ENCODE measurements around the gene SSR3. TPM values are rescaled to one million over a fixed set of nuclear protein-coding genes. Genes with fewer than 3 reads are reported as not detected.

Gene SSR3
- total RNA-seq, 1 experiment from 2014 or later: 531 TPM

GRCh38 chr3:156583469-156583868, 28.6 kb upstream of the SSR3 start:
- no peaks in the 10 kb centered on the region for H3K9me3 ChIP-seq (ENCODE audit: low read depth, low read length, poor library complexity, severe bottlenecking)
- no peak overlapping the region for H3K27ac ChIP-seq (ENCODE audit: low read depth, low read length, poor library complexity, severe bottlenecking)
- no peaks in the 10 kb centered on the region for H3K4me1 ChIP-seq (ENCODE audit: insufficient read depth, low read length, poor library complexity, severe bottlenecking)
- no peak for DNase-seq (ENCODE audit: low spot score)
- H3K4me3 ChIP-seq (ENCODE audit: low read depth, low read length, poor library complexity, severe bottlenecking): no peak overlapping the region
- no peaks in the 10 kb centered on the region for H3K36me3 ChIP-seq (ENCODE audit: insufficient read depth, low read length, poor library complexity, severe bottlenecking)
- H3K27me3 ChIP-seq (replicated peaks; ENCODE audit: insufficient read depth, low read depth, low read length, poor library complexity): no peaks in the 10 kb centered on the region
- ChIA-PET POLR2A (ENCODE audit: low non-redundant PET) (no interaction called here), CTCF (no interaction called here)
- TF ChIP-seq CTCF (conservative IDR thresholded peaks at IDR 0.05; ENCODE audit: low read depth, low read length): no peak
- no peak for TF ChIP-seq EZH2 (IDR thresholded peaks at IDR 0.05; ENCODE audit: borderline replicate concordance, low read depth, low read length, poor library complexity, severe bottlenecking)
- intact Hi-C loops (cut with micrococcal nuclease; ENCODE audit: unreplicated experiment): no loop called here
- no TSS peak for BruUV-seq (replicated peaks)

- POLR2A ChIA-PET (ENCODE audit: low non-redundant PET): no interaction called here
- no TSS peak for BruUV-seq (replicated peaks)
These were observed 27.7 kb upstream of the SSR3 start for GRCh38 chr3:156582532-156583183.

GRCh38 chr3:156581954-156582353, 27.0 kb upstream of the SSR3 start:
- CTCF ChIA-PET: no interaction called here
- H3K36me3 ChIP-seq (ENCODE audit: insufficient read depth, low read length, poor library complexity, severe bottlenecking): no peaks in the 10 kb centered on the region
- POLR2A ChIA-PET (ENCODE audit: low non-redundant PET): no interaction called here

More at GRCh38 chr3:156582532-156583183, 27.7 kb upstream of the SSR3 start:
- no peak for TF ChIP-seq CTCF (conservative IDR thresholded peaks at IDR 0.05; ENCODE audit: low read depth, low read length)
- TF ChIP-seq EZH2 (IDR thresholded peaks at IDR 0.05; ENCODE audit: borderline replicate concordance, low read depth, low read length, poor library complexity, severe bottlenecking): no peak
- Histone ChIP-seq H3K4me1 (ENCODE audit: insufficient read depth, low read length, poor library complexity, severe bottlenecking) (no peaks in the 10 kb centered on the region), H3K36me3 (ENCODE audit: insufficient read depth, low read length, poor library complexity, severe bottlenecking) (no peaks in the 10 kb centered on the region), H3K27ac (ENCODE audit: low read depth, low read length, poor library complexity, severe bottlenecking) (no peak overlapping the region), H3K4me3 (ENCODE audit: low read depth, low read length, poor library complexity, severe bottlenecking) (no peak overlapping the region), H3K9me3 (ENCODE audit: low read depth, low read length, poor library complexity, severe bottlenecking) (no peaks in the 10 kb centered on the region), H3K27me3 (replicated peaks; ENCODE audit: insufficient read depth, low read depth, low read length, poor library complexity) (no peaks in the 10 kb centered on the region)
- intact Hi-C loops (cut with micrococcal nuclease; ENCODE audit: unreplicated experiment): no loop called here
- DNase-seq (ENCODE audit: low spot score): no peak
- CTCF ChIA-PET: no interaction called here

More at GRCh38 chr3:156581954-156582353, 27.0 kb upstream of the SSR3 start:
- intact Hi-C loops (cut with micrococcal nuclease; ENCODE audit: unreplicated experiment): no loop called here
- Histone ChIP-seq H3K9me3 (ENCODE audit: low read depth, low read length, poor library complexity, severe bottlenecking) (no peaks in the 10 kb centered on the region), H3K4me3 (ENCODE audit: low read depth, low read length, poor library complexity, severe bottlenecking) (no peak overlapping the region), H3K27me3 (replicated peaks; ENCODE audit: insufficient read depth, low read depth, low read length, poor library complexity) (no peaks in the 10 kb centered on the region), H3K4me1 (ENCODE audit: insufficient read depth, low read length, poor library complexity, severe bottlenecking) (no peaks in the 10 kb centered on the region), H3K27ac (ENCODE audit: low read depth, low read length, poor library complexity, severe bottlenecking) (no peak overlapping the region)
- DNase-seq (ENCODE audit: low spot score): no peak
- TF ChIP-seq EZH2 (IDR thresholded peaks at IDR 0.05; ENCODE audit: borderline replicate concordance, low read depth, low read length, poor library complexity, severe bottlenecking): no peak
- no peak for TF ChIP-seq CTCF (conservative IDR thresholded peaks at IDR 0.05; ENCODE audit: low read depth, low read length)
- BruUV-seq (replicated peaks): no TSS peak

Measured in A673 (cell line).